OCI-LY7 (cell line): ENCODE data around the gene CALM1.

ENCODE experiments used
- CTCF ChIP-seq: fragments of 200-600 bp; sonication (generic); conservative IDR thresholded peaks from 2 replicates; pipeline ENCODE4 v1.5.1; 2014; ENCODE audit warnings: mild to moderate bottlenecking, antibody characterized with exemption, low read length, moderate library complexity, mixed read lengths
- EZH2phosphoT487 ChIP-seq: fragments of 200-600 bp; sonication (generic); IDR thresholded peaks from 2 replicates; pipeline ENCODE4 v1.6.1; 2018; ENCODE audit warnings: low read depth, borderline replicate concordance, mild to moderate bottlenecking, mixed run types, antibody characterized with exemption, low read length, moderate library complexity, mixed read lengths

- TF ChIP-seq CTCF: no peak
- no peak for TF ChIP-seq EZH2phosphoT487
Measured at GRCh38 chr14:90398315-90398839, 1.5 kb downstream of the CALM1 start.
